Mesenchymal stem cell (in vitro differentiated cells and primary cell): ENCODE data around the gene ELK4.

ENCODE experiments used
- DNase-seq: peaks from one replicate; pipeline ENCODE4 v3.0.0-alpha.2; 2013
- H2AFZ ChIP-seq: one replicate; pipeline ENCODE4 v1.6.1; 2013; ENCODE audit warnings: low read depth, mild to moderate bottlenecking, control low read depth, inconsistent platforms, low read length, moderate library complexity
- H2AK5ac ChIP-seq: 2 replicates; pipeline ENCODE4 v1.6.1; 2013; ENCODE audit warnings: low read length, moderate library complexity, mild to moderate bottlenecking, inconsistent platforms; ENCODE audit not compliant: severe bottlenecking
- H2BK120ac ChIP-seq: one replicate; pipeline ENCODE4 v1.6.1; 2013; ENCODE audit warnings: low read depth, mild to moderate bottlenecking, inconsistent platforms, low read length, moderate library complexity
- H2BK12ac ChIP-seq, 2 experiments: one replicate each; pipeline ENCODE4 v1.6.1; 2013; ENCODE audit warnings: inconsistent platforms in 2 of 2, low read length in 2 of 2, mild to moderate bottlenecking in 2 of 2, moderate library complexity in 2 of 2, control low read depth in 1 of 2
- H2BK15ac ChIP-seq: one replicate; pipeline ENCODE4 v1.6.1; 2013; ENCODE audit warnings: mild to moderate bottlenecking, low read depth, inconsistent platforms; ENCODE audit not compliant: poor library complexity, severe bottlenecking
- H2BK5ac ChIP-seq: 2 replicates; pipeline ENCODE4 v1.6.1; 2013; ENCODE audit warnings: low read depth, mild to moderate bottlenecking, low read length, control low read depth, inconsistent platforms; ENCODE audit not compliant: poor library complexity, severe bottlenecking
- H3K14ac ChIP-seq, 2 experiments: one replicate each; pipeline ENCODE4 v1.6.1; 2013; ENCODE audit warnings: inconsistent platforms in 2 of 2, low read length in 2 of 2, control low read depth in 1 of 2, mild to moderate bottlenecking in 1 of 2, moderate library complexity in 1 of 2
- H3K18ac ChIP-seq, 2 experiments: one replicate each; pipeline ENCODE4 v1.6.1; 2013; ENCODE audit warnings: inconsistent platforms in 2 of 2, low read length in 2 of 2, control low read depth in 1 of 2, low read depth in 1 of 2, mild to moderate bottlenecking in 1 of 2
- H3K23ac ChIP-seq, 2 experiments: one replicate each; pipeline ENCODE4 v1.6.1; 2013; ENCODE audit warnings: inconsistent platforms in 2 of 2, low read length in 2 of 2, mild to moderate bottlenecking in 2 of 2, moderate library complexity in 2 of 2, control low read depth in 1 of 2
- H3K27ac ChIP-seq: 2 replicates; pipeline ENCODE4 v1.5.1; 2013; ENCODE audit warnings: mild to moderate bottlenecking, moderate library complexity, low read length, control low read depth, inconsistent platforms; ENCODE audit not compliant: poor library complexity, severe bottlenecking
- H3K27me3 ChIP-seq, 2 experiments: 2 replicates each; pipeline versions ENCODE4 v1.6.1 to v1.7.0; 2013; ENCODE audit warnings: low read length in 2 of 2, mild to moderate bottlenecking in 2 of 2, moderate library complexity in 2 of 2, control low read depth in 1 of 2, inconsistent platforms in 1 of 2; ENCODE audit not compliant: control insufficient read depth in 1 of 2, insufficient read depth in 1 of 2
- H3K36me3 ChIP-seq, 2 experiments: 2 replicates each; pipeline versions ENCODE4 v1.6.1 to v1.7.0; 2013; ENCODE audit warnings: low read length in 2 of 2, control low read depth in 1 of 2, inconsistent platforms in 1 of 2, low read depth in 1 of 2, mild to moderate bottlenecking in 1 of 2; ENCODE audit not compliant: insufficient read depth in 2 of 2, control insufficient read depth in 1 of 2
- H3K4ac ChIP-seq, 2 experiments: one replicate each; pipeline ENCODE4 v1.6.1; 2013; ENCODE audit warnings: inconsistent platforms in 2 of 2, low read length in 2 of 2, mild to moderate bottlenecking in 2 of 2, moderate library complexity in 2 of 2, control low read depth in 1 of 2, low read depth in 1 of 2
- H3K4me1 ChIP-seq: 2 replicates; pipeline ENCODE4 v1.6.1; 2013; ENCODE audit warnings: low read depth, low read length, control low read depth; ENCODE audit not compliant: control insufficient read depth, insufficient read depth
- H3K4me2 ChIP-seq: 2 replicates; pipeline ENCODE4 v1.6.1; 2013; ENCODE audit warnings: low read length, mild to moderate bottlenecking, inconsistent platforms; ENCODE audit not compliant: poor library complexity, severe bottlenecking
- H3K4me3 ChIP-seq, 2 experiments: 2 replicates each; pipeline versions ENCODE4 v1.5.1 to v1.7.0; 2013; ENCODE audit warnings: low read length in 2 of 2, mild to moderate bottlenecking in 2 of 2, control low read depth in 1 of 2, low read depth in 1 of 2; ENCODE audit not compliant: insufficient read depth in 1 of 2
- H3K79me1 ChIP-seq: replicated peaks from 2 replicates; pipeline ENCODE4 v1.6.1; 2013; ENCODE audit warnings: mild to moderate bottlenecking, control low read depth, low read length, inconsistent platforms; ENCODE audit not compliant: poor library complexity, severe bottlenecking
- H3K9ac ChIP-seq: 2 replicates; pipeline ENCODE4 v1.7.0; 2013; ENCODE audit warnings: mild to moderate bottlenecking, low read length, moderate library complexity
- H3K9me3 ChIP-seq: 2 replicates; pipeline ENCODE4 v1.7.0; 2013; ENCODE audit warnings: mild to moderate bottlenecking, low read length; ENCODE audit not compliant: control insufficient read depth
- H4K8ac ChIP-seq: one replicate; pipeline ENCODE4 v1.6.1; 2013; ENCODE audit warnings: inconsistent platforms, mild to moderate bottlenecking, low read length, moderate library complexity
- H4K91ac ChIP-seq: one replicate; pipeline ENCODE4 v1.6.1; 2013; ENCODE audit warnings: mild to moderate bottlenecking, low read length, inconsistent platforms
- WGBS: methylation state at CpG from one replicate; pipeline ENCODE4 v1.1.7; 2013; ENCODE audit warnings: mixed read lengths; 5-methylcytosine and 5-hydroxymethylcytosine counted together

ELK4 gene

GRCh38 chr1:205581321-205581980 is 50.4 kb downstream of the ELK4 start:
- no peak overlapping the region for H3K4me2 ChIP-seq
- no peak overlapping the region for H3K23ac ChIP-seq
- no peak overlapping the region for H3K4me3 ChIP-seq
- no peak overlapping the region for H2BK12ac ChIP-seq
- H2AK5ac ChIP-seq, result no peak overlapping the region
- H3K79me1 ChIP-seq, result no peaks in the 10 kb centered on the region
- peaks cover 66 to 94% of the 10 kb centered on the region in 2 experiments for H3K27me3 ChIP-seq
- H3K18ac ChIP-seq, result no peak overlapping the region
- no peak overlapping the region for H2BK120ac ChIP-seq
- no peak overlapping the region for H2AFZ ChIP-seq
- no peak overlapping the region for H3K27ac ChIP-seq
- H3K4me1 ChIP-seq, result no peaks in the 10 kb centered on the region
- H3K4ac ChIP-seq, result no peak overlapping the region
- H2BK15ac ChIP-seq, result no peak overlapping the region
- no peak overlapping the region for H2BK5ac ChIP-seq
- no peak overlapping the region for H3K9ac ChIP-seq
- H3K14ac ChIP-seq, result no peak overlapping the region
- H3K9me3 ChIP-seq, result no peaks in the 10 kb centered on the region
- H4K8ac ChIP-seq, result no peak overlapping the region
- no peak for DNase-seq
- no peak overlapping the region for H4K91ac ChIP-seq
- 80% methylated on average over 9 of the region's 9 CpGs for WGBS
- H3K36me3 ChIP-seq, result no peaks in the 10 kb centered on the region

DNA sequence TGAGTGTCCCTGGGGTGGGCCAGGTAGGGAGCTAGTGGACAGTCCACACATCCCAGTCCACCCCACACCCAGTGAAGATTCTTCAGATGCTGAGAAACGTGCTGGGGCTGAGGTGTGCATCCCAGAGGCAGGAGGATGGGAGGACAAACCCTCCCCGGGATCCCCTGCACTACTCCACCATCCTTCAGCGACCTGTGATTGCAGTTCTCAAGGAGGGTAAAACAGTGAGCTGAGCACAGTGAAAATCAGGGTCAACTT is 51.0 kb downstream of the ELK4 start:
- Histone ChIP-seq H3K23ac (no peak overlapping the region), H3K27me3 (peaks cover 72 to 97% of the 10 kb centered on the region in 2 experiments), H2BK12ac (no peak overlapping the region), H3K4me3 (no peak overlapping the region), H3K4ac (no peak overlapping the region), H3K18ac (no peak overlapping the region), H4K8ac (no peak overlapping the region), H3K14ac (peak overlapping the region in 1 of 2 experiments; percentile 26), H2AK5ac (no peak overlapping the region), H3K4me2 (no peak overlapping the region), H3K9me3 (no peaks in the 10 kb centered on the region), H2BK5ac (no peak overlapping the region), H3K4me1 (no peaks in the 10 kb centered on the region), H3K79me1 (no peaks in the 10 kb centered on the region), H2AFZ (no peak overlapping the region), H3K27ac (no peak overlapping the region), H3K9ac (no peak overlapping the region), H3K36me3 (no peaks in the 10 kb centered on the region), H2BK15ac (peak overlapping the region; percentile 36), H2BK120ac (no peak overlapping the region), H4K91ac (no peak overlapping the region)
- WGBS, result 90% methylated on average over 1 of the region's 3 CpGs
- no peak for DNase-seq

- no peak for DNase-seq
- Histone ChIP-seq H3K9me3 (no peaks in the 10 kb centered on the region), H3K14ac (no peak overlapping the region), H3K9ac (no peak overlapping the region), H3K27me3 (peaks cover 75 to 97% of the 10 kb centered on the region in 2 experiments), H3K4me1 (peaks cover 2% of the 10 kb centered on the region), H3K27ac (no peak overlapping the region), H3K4me3 (no peak overlapping the region), H3K18ac (no peak overlapping the region), H3K4ac (no peak overlapping the region), H4K8ac (no peak overlapping the region), H2AFZ (no peak overlapping the region), H4K91ac (no peak overlapping the region), H3K23ac (no peak overlapping the region), H3K4me2 (no peak overlapping the region), H3K79me1 (no peaks in the 10 kb centered on the region), H2BK12ac (no peak overlapping the region), H2BK15ac (peak overlapping the region; percentile 36), H2BK120ac (no peak overlapping the region), H2AK5ac (no peak overlapping the region), H2BK5ac (no peak overlapping the region), H3K36me3 (no peaks in the 10 kb centered on the region)
- 78% methylated on average over 12 of the region's 15 CpGs for WGBS
These were observed 51.5 kb downstream of the ELK4 start for GRCh38 chr1:205580140-205580922.

DNA sequence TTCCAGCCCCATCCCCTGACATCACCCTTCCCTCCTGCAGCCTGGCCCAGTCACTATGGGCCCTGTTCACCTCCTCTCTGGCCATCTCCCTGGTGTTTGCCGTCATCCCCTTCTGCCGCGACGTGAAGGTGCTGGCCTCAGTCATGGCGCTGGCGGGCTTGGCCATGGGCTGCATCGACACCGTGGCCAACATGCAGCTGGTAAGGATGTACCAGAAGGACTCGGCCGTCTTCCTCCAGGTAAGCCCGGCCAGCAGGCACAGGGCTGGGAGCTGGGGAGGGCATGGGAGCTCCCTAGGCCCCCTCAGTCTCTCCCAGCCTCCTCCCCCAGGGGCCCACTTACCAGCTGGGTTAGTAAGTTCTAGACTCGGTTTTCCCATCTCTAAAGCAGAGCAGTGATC is 52.1 kb downstream of the ELK4 start:
- peaks cover 81 to 97% of the 10 kb centered on the region in 2 experiments for H3K27me3 ChIP-seq
- H3K14ac ChIP-seq, result peak overlapping the region in 1 of 2 experiments; percentile 57
- no peak overlapping the region for H2AFZ ChIP-seq
- H3K36me3 ChIP-seq, result no peaks in the 10 kb centered on the region
- H3K27ac ChIP-seq, result no peak overlapping the region
- no peak overlapping the region for H3K23ac ChIP-seq
- no peaks in the 10 kb centered on the region for H3K9me3 ChIP-seq
- no peak overlapping the region for H2BK120ac ChIP-seq
- no peaks in the 10 kb centered on the region for H3K79me1 ChIP-seq
- no peak overlapping the region for H3K4ac ChIP-seq
- H4K91ac ChIP-seq, result no peak overlapping the region
- no peak overlapping the region for H2BK5ac ChIP-seq
- no peak overlapping the region for H3K18ac ChIP-seq
- no peak overlapping the region for H2BK12ac ChIP-seq
- peaks cover 2% of the 10 kb centered on the region for H3K4me1 ChIP-seq
- 84% methylated on average over 12 of the region's 12 CpGs for WGBS
- no peak overlapping the region for H3K4me2 ChIP-seq
- H3K9ac ChIP-seq, result no peak overlapping the region
- no peak overlapping the region for H3K4me3 ChIP-seq
- DNase-seq, result no peak
- no peak overlapping the region for H2AK5ac ChIP-seq
- no peak overlapping the region for H4K8ac ChIP-seq
- no peak overlapping the region for H2BK15ac ChIP-seq
